ENCODE measurements around the gene PSMB10. TPM values are rescaled to one million over a fixed set of nuclear protein-coding genes. Genes with fewer than 3 reads are reported as not detected.

The PSMB10 gene
- total and polyA plus RNA-seq, 2 of the 8 experiments (the other 6 are each of a cell fraction or from before 2014, with no cell fraction given) = 32.1 to 61.9 TPM

- TF ChIP-seq RFX5 (IDR thresholded peaks at IDR 0.05; ENCODE audit: borderline replicate concordance, low read depth, low read length) = no peak
- TF ChIP-seq E2F6 (IDR thresholded peaks at IDR 0.05) = no peak
- 0 out of 3 replicates have a peak, but pooled peaks of 1 of the 2 experiments have one; percentile 43 for TF ChIP-seq EP300 (IDR thresholded peaks at IDR 0.05; ENCODE audit: borderline replicate concordance in 1 of 2, low read depth in 2 of 2, low read length in 2 of 2)
- no peak for TF ChIP-seq CBX8 (IDR thresholded peaks at IDR 0.05; ENCODE audit: borderline replicate concordance, low read depth, low read length)
- peak; percentile 97 for TF ChIP-seq PHF8 (conservative IDR thresholded peaks at IDR 0.05; ENCODE audit: low read depth, low read length)
- no peak; the same call in 1 of the 2 replicates for TF ChIP-seq MAX (IDR thresholded peaks at IDR 0.05)
These were observed 43.5 kb downstream of the PSMB10 start, which contains the start of gene PSKH1 (continued) for GRCh38 chr16:67892899-67893742.

Data from H1 (cell line).